ENCODE results near the gene TMED8.
"Not testable (repeated sequence)": the region's sequence is repeated elsewhere in the genome, so short reads cannot be mapped to it uniquely, and the experiment has no call there.

TMED8 gene

DNA sequence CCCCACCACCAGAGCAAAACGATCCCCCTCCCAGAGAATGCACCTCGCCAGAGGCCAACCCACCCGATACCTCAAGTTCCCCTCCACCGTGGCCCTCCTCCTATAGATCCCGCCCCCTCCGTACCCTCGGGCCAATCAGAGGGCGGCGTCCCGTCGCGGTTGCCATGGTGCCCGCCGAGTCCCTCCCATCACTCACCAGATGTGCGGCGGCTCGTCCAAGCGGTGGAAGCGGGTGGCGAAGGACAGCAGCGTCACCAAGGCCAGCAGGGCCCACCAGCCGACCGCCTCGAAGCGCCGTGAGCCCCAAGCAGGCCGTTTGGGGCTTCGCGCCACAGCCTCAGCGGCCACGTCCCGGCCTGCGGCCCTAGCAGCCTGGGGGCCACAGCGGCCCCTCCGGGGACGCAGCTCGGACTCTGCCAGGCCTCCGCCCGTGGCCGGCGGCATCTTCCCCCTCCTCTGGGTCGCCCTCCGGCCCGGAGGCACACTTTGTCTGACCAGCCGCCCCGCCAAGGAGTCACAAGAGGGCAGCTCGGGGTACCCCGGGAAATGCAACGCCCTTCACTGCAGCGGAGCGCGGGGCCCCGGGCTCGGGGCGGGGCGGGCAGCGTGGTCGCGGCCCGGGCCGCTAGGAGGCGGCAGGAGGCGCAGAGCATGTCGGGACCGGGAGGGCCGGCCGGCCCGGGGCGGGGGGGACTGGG, 56.5 kb downstream of the TMED8 start, which contains the start of gene POMT2:
Gene POMT2, minus strand, starts transcription at position 646 of the 698 bp plus-strand sequence. Its CDS starts 202 bp downstream, at position 444.
- peak; percentile 93 for DNase-seq

DNA sequence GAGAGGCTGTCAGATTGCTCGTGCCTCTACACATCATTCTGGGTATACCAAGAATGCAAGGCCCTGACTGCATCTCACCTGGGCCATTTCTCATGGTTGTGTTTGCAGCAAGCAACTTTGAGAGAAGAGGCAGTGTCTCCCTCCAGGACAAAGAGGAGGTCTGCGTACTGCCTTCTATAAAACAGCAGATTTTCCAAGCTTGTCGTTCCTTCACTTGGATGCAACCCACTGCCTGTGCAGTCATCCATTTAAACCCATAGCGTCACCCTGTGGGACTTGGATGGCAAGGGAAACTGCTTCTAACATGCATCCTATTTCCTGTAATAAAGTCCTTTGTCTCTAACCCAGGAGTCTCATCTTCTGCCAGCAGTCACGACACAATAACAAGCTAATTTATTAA, 57.5 kb downstream of the TMED8 start:
- no peak for DNase-seq

DNA sequence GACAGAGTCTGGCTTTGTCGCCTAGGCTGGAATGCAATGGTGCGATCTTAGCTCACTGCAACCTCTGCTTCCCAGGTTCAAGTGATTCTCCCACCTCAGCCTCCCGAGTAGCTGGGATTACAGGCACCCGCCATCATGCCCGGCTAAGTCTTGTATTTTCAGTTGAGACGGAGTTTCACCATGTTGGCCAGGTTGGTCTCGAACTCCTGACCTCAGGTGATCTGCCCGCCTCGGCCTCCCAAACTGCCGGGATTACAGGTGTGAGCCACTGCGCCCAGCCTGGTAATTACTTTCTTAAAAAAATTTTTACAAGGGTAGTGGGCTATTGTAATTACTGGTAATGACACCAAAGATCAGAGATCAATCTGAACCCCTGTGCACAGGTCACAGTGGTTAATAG, 58.1 kb downstream of the TMED8 start:
- not testable (repeated sequence) for DNase-seq

DNA sequence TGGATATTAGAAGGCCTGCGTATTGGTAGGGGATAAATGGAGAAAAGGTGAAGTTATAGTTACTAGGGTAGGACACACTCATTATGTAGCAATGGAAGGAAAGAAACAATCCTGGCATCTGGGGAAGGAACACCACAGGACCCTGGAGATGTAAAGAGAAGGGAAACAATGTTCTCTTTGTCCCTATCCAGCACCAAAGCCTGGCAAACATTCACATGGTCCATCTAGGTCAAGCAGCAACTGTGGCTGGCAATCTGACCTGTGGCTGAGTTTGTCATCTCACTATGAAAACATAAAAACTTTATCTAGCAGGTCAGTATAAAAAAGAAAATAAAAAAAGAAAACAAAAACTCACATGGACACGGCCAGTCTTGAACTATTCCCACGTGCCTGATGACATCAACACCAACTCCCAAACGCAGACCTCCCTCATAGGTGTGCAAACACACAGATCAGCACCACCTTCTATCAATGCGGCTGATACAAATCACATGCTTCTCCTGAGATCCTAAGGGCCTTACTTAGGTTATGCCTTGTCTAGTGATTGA, 58.8 kb downstream of the TMED8 start:
- DNase-seq: no peak

DNA sequence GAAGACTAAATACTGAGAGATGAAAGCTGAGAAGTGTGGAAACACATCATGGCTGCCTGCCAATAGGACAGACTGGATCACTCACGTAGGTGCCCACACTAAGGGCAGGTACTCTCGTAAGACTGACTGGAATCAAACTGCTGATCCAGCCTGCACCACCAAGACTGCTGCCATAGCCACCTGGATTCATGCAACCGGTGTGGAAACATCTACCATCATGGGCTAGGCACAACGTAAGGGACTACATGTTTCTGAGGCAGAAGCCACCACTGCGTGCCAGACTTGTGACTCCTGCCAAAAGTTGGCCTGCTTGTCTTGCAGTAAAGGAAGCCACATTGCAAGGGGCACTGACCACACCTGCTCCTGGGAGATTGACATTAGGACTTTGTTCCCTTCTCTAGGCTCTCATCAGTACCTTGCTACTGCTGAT, 60.0 kb downstream of the TMED8 start:
- DNase-seq: no peak

DNA sequence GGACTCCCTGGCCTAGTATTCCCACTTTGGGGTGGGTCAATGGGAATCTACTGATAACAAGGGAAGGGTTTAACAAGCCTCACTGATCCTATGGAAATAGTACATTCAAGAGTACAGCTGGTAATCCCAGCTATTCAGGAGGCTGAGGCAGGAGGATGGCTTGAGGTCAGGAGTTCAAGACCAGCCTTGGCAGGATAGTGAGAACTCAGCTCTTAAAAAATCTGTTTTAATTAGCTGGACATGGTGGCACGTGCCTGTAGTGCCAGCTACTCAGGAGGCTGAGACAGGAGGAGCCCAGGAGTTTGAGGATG, 60.7 kb downstream of the TMED8 start:
- DNase-seq: no peak

DNA sequence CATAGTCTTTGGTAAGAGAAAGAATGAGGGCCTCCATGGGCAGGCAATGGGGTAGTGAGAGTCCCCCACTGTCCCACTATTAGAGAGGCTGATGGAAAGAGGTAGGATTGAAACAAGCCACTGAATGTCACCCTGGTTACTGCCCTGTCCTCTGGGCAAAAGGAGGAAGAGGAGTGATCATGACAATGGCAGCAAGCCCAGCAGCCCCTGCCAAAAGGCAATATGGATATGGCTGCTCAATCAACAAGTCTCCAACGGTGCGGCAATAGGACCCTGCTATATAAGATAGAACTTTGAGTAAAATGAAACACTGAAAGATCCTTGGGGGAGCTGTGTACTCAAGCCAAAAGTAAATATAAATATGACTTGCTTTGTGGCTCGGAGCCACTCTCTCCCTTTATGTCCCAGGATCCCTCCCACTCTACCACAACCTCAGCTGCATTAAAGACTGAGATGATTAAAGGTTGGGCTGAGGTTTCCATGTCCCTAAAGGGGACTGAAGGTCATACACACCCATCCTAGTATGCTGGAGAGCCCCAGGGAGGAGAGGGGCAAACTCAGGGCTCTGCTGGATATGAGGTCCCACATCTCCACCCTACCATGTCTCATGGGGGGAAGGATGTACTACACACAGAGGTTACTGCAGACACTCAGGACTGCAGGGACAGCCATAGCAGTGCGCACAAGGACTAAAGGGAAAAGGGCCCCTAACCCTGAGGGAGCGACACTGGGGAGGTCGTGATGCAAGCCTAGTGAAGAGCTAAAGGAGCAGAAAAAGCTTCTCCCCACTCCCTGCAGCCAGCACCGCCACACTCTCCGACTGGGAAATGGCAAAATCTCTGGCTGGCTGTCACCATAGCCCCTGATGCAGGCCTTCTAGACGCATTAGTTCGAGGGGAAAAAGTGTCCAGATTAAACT, 62.1 kb downstream of the TMED8 start:
- no peak for DNase-seq

DNA sequence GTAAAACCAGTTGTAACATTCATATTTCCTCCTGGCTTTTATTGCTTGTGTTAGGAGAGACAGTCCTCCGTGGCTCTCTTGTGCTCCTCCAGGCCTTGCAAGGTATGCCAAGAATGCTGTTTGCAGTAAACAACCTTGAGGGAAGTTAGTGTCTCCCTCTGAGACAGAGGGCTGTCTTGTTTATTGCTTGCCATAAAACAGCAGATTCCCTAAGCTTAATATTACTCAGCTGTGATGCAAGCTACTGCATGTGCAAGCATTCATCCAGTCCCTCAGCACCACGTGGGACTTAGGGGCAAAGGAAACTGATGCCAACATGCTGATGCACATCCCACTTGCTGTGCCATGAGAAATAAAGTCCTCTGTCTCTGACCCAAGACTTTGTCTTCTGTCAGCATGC, 62.9 kb downstream of the TMED8 start:
- no peak for DNase-seq

DNA sequence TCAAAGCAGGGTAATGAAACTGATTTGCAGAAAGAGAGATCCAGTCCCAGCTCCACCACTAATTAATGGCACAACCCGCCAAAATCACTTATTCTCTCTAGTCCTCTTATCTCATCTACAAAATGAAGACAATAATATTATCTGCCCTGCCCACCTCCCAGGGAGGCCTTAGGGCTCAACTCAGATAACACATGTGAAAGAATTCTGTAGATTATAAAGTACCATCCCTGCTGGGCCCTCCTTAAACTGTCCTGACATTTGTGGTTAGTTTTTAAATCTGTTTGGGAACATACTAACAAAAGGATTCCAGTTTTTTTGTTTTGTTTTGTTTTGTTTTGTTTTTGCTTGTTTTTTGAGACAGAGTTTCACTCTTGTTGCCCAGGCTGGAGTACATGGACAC, 63.5 kb downstream of the TMED8 start:
- DNase-seq: no peak

DNA sequence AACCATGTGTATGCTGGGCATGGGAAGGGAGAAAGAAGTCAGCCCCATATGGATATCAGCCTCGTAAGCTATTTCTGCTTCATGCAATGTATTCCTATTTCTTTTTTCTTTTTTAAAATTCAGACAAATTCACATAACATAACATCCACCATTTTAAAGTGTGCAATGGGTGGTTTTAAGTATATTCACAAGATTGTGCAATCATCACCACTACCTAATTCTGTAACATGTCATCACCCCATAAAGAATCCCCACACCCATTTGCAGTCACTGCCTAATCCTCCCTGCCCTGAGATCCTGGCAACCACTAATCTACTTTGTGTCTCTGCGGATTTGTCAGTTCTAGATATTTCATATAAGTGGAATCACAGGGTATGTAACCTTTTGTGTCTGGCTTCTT, 65.7 kb downstream of the TMED8 start:
- no peak for DNase-seq

DNA sequence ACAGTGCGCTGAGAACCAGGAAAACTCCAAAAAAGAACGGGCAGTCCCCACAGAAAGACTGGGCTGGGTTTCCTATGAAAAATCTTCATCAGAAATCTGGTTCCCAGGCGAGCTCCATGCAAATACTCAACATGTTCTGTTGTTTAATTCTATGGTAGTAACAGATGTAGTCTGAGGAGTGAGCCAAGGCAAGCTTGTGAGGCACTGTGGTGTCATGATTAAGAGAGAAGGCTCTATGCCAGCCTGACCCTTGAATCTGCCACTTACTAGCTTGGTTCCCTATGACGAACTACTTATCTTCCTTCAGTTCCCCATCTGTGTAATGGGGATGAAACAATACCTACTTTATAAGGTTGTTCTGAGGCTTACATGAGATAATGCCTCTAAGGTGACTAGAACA, 66.9 kb downstream of the TMED8 start:
- DNase-seq: no peak

DNA sequence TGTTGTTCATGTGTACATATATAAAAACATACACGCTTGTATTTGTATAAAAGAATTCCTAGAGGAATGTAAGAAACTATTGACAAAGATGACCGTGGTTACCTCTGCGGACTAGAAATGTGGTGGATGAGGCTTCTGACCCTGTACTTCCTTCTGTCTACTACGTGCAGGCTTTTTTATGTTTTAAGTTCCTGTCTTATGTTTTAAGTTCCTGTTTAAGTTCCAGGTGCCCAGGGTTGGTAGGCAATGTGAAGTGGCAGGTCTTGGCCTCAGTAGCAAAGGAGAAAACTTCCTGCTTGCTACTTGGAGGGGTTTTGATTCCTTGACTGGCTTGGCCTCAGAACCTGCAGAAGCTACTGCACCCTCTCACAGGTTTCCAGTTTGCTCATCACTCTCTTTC, 67.8 kb downstream of the TMED8 start:
- DNase-seq: no peak

DNA sequence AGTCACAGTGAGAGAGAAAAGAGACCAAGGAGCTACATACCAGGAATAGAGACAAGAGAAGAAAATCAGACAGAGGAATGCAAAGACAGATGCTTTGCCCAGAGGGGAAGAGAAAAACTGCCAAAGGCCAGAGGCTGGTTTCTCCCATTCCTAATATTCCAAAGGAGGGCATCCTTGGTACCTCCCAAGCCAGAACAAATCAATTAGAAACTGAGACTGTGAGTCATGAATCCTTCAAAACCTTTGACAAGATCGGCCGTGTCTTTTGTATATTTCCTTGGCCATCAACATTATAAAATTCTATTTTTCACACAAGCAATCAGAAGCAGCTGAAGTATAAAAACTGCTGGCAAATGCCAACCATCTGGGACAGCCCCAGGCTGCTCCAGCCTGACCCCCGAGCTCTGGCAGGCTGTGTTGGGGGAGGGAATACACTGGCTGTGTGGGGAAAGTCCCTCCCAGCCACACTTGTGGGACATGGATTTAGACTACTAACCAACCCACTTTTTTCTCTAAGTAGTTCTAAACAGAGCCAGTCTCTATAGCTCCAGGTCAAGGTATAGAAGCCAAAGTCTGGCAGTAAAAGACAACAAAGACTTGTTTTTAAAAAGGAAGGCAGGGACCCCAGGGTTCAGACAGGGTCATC, 69.9 kb downstream of the TMED8 start:
- DNase-seq: no peak

DNA sequence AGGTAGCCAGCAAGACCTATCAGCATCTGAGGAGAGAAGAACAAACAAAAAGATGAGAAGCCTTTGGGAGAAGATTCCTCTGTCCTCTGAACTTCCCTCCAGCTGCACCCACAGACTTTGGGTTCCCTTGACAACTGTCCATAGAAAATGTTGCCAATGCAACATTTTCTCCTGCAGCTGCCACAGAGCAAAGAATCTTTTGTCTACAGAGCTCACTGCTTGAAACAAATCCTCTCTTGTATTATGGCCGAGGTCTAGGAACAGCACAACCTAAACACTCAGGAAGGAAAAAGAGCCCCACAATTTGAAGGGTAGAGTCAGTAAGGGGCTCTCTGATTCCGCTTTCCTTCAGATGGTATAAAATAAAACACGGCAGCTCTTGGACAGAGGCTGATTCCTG, 70.5 kb downstream of the TMED8 start:
- DNase-seq: no peak

DNA sequence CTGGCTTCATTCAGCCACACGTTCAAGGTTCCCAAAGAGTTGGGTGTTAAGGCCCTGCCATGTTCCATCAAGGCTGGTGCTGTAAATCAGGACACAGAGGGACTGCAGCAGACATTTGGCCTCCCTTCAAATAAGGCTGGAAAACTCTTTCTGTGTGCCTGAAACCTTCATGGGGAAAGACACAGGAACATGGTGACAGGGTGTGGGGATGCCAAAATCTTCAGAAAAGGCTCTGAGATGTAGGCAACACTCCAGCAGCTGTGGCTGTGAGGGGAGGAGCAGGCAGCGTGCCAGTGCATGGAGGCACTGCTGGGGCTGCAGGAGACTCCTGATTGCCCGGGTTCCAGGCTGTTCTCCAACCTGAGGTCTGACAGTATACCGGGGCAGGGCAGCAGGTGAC, 71.2 kb downstream of the TMED8 start:
- no peak for DNase-seq

DNA sequence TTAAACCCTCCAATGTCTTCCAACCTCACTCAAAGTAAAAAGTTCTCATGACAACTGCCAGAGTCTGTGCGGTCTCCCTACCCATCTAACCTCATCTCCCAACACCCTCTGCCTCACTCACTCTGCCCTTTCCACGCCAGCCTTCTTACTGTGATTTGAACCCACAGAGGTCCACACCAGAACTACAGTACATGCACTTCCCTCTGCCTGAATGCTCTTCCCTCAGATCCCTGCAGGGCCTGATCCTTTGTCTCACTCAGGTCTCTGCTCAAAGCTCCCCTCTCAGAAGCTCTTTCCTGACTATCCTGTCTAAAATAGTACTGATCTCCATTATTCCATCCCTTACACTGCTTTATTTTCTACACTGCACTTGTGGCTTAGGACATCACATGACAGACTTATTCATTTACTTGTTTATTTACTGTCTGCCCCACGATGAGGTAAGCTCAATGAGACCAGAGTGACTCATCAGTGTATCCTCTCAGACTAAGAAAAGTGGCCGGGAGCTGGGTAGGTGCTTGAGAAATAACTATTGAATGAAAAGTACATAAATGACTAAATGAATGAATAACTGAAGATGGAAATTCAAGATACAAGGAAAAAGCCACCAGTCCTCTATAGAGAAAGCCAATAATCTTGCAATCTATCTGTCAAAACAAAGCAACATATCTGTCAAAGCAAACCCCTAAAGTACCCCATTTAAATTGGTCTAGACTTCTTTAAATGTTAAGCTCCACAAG, 73.3 kb downstream of the TMED8 start:
- no peak for DNase-seq

DNA sequence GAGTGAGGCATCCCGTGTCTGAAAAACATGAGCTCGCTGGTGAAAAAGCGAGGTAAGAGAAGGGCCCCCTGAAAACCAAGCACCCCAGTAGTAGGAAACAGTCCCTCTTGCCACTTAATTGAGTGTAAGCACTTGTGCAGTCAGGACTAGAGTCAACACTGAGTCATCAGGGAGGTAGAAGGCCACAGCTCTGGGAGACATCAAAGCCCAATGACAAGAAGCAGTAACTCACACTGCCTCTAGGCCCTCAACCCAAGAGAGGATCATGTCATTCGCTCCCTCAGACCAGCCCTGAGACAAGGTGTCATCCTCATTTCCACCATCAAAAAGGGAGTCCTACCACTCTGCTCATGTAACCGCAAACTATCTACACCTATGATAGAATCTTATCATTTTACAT, 74.0 kb downstream of the TMED8 start:
- DNase-seq: no peak

DNA sequence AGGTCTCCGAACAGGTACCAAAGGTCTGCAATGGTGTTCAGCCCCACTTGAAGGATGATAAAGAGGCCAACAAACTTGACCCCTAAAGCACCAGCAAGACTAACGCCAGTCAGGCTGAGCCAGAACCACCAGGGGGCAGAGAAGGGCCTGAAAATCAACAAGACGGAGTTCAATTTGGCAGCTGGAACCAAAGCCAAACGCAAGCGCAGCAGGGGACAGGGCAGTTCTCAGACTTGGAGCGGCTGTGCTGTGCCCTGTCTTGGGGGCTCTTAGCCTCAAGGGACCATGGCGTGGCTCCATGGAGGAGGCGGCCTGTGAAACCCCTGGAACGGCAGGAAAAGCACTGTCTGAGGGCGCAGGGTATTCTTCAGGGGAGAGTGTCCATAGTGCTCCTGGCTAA, 75.8 kb downstream of the TMED8 start:
- DNase-seq: peak; percentile 46

DNA sequence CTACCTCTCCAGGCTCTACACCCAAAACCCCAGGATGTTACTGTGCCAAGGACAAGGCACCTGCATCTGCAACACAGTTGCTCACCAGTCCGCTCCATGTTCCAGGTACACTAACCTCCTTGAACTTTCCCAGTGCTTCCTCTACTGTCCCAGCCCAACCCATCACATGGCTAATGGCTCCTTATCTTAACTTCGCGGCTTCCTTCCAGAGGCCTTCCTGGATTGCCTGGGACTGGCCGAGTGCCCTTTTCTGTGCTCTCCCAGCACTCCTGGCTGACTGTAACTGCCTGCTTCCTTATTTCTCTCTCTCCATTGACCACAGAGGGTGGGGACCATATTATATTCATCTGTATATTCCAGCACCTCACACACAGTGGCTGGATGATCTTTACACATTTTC, 77.1 kb downstream of the TMED8 start:
- DNase-seq: no peak

DNA sequence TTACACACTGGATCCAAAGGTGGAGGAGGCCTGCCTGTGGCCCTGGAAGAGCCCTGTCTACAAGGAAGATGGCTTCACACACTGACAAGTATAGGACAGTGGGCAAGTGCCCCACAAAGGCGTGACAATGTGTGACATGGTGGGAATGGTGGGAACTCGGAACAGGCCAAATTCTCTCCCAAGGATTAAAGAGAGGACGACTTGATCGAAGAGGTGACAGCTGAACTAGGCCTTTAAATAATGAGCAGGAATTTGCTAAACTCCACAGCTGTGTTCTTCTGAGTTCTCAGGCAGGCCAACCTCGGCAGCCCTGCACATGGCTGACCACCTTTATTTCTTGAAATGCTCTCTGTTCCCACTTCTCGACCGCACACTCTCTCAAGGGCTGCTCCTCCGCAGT, 80.0 kb downstream of the TMED8 start:
- no peak for DNase-seq

DNA sequence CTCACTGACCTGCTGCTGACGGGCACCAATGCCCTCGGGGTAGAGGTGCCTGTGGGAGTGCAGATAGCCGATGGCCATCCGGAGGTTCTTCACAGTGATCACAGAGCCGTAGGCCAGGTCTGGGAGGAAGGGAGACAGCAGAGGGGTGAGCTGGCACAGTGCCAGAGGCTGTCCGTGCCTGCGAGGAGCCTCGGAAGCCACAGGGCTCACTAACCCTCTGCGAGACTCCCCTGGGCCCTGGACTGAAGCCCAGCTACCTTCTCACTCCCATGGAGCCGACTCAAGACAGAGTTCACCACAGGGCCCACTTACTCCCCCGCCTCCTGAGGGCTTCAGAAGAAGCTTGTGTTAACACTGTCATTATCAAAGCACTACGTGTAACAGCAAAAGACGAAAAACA, 80.7 kb downstream of the TMED8 start:
- no peak for DNase-seq

DNA sequence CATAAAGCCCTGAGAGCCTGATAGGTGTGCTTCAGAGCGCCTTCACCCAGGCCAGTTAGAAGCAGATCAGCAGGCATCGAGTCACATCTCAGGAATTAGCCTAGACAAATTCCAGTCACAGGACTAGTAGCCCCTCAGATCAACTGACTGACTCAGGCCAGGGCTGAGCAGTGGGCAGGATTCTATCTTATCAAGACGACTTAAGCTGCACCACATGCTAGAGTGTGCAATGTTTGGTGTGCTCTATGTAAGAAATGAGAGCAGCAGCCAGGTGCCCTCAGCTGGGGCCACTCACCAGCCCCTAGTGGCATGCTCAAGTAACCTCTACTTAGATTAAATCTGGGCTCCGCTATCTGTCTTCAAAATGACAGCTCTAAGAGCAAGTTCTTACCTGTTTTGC, 86.2 kb downstream of the TMED8 start:
- no peak for DNase-seq

DNA sequence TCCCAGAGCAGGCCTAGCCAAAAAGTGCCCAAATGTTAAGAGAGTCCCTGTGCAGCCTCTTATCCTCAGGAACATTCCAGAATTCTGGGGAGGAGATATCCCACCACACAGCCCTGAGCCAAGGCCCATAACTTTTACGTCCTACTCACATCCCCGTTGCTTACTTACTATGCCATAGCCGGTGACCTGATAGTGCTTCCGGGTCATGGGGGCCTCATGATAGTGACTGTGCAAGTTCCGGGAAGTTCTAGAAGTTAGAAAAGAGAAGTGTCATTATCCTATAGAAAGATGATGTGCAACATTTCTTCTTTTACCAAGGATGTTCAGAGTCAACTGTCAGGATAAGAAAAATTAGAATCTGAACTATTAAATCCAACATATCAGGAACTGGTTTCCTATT, 90.3 kb downstream of the TMED8 start:
- no peak for DNase-seq

All from CD4-positive, alpha-beta T cell treated with Interleukin-12 subunit alpha and Interleukin-12 subunit beta, for 1 hour (primary cell).